ENCODE data around the gene PNMA8A.
"Not testable (repeated sequence)": the region's sequence is repeated elsewhere in the genome, so short reads cannot be mapped to it uniquely, and the experiment has no call there.

PNMA8A gene

GRCh38 chr19:46497773-46498172 is 26.4 kb upstream of the PNMA8A start:
- Histone ChIP-seq H3K4me1 (ENCODE audit: insufficient read depth, low read length, poor library complexity, severe bottlenecking) (no peaks in the 10 kb centered on the region), H3K27me3 (ENCODE audit: insufficient read depth, low read length, poor library complexity, severe bottlenecking) (no peaks in the 10 kb centered on the region), H3K36me3 (ENCODE audit: insufficient read depth, low read length) (no peaks in the 10 kb centered on the region), H3K9me3 (ENCODE audit: insufficient read depth, low read depth, low read length) (no peaks in the 10 kb centered on the region), H3K9ac (ENCODE audit: low read depth, low read length, poor library complexity, severe bottlenecking) (no peak overlapping the region), H3K9me2 (replicated peaks; ENCODE audit: low read depth, low read length) (no peaks in the 10 kb centered on the region), H2AFZ (ENCODE audit: low read length) (no peak overlapping the region), H4K20me1 (ENCODE audit: insufficient read depth, low read length, poor library complexity, severe bottlenecking) (no peaks in the 10 kb centered on the region), H3K4me2 (ENCODE audit: low read depth, low read length, poor library complexity, severe bottlenecking) (no peak overlapping the region), H3K79me2 (ENCODE audit: insufficient read depth, low read length) (no peaks in the 10 kb centered on the region), H3K4me3 (ENCODE audit: low read length, poor library complexity, severe bottlenecking) (no peak overlapping the region), H3F3A (ENCODE audit: low read depth) (no peaks in the 10 kb centered on the region)
- TF ChIP-seq CTCF (conservative IDR thresholded peaks at IDR 0.05; ENCODE audit: low read length) (no peak), EZH2phosphoT487 (IDR thresholded peaks at IDR 0.05; ENCODE audit: borderline replicate concordance) (no peak)

GRCh38 chr19:46496886-46497285 is 25.5 kb upstream of the PNMA8A start:
- not testable (repeated sequence) for H3F3A ChIP-seq (ENCODE audit: low read depth); H2AFZ ChIP-seq (ENCODE audit: low read length); H4K20me1 ChIP-seq (ENCODE audit: insufficient read depth, low read length, poor library complexity, severe bottlenecking); H3K4me3 ChIP-seq (ENCODE audit: low read length, poor library complexity, severe bottlenecking); H3K4me2 ChIP-seq (ENCODE audit: low read depth, low read length, poor library complexity, severe bottlenecking); H3K27me3 ChIP-seq (ENCODE audit: insufficient read depth, low read length, poor library complexity, severe bottlenecking); H3K9me2 ChIP-seq (replicated peaks; ENCODE audit: low read depth, low read length); H3K9me3 ChIP-seq (ENCODE audit: insufficient read depth, low read depth, low read length); H3K4me1 ChIP-seq (ENCODE audit: insufficient read depth, low read length, poor library complexity, severe bottlenecking); H3K36me3 ChIP-seq (ENCODE audit: insufficient read depth, low read length); H3K9ac ChIP-seq (ENCODE audit: low read depth, low read length, poor library complexity, severe bottlenecking); H3K79me2 ChIP-seq (ENCODE audit: insufficient read depth, low read length)

- H4K20me1 ChIP-seq (ENCODE audit: insufficient read depth, low read length, poor library complexity, severe bottlenecking), result no peaks in the 10 kb centered on the region
- no peak overlapping the region for H3K4me3 ChIP-seq (ENCODE audit: low read length, poor library complexity, severe bottlenecking)
- no peaks in the 10 kb centered on the region for H3K9me2 ChIP-seq (replicated peaks; ENCODE audit: low read depth, low read length)
- H3K27me3 ChIP-seq (ENCODE audit: insufficient read depth, low read length, poor library complexity, severe bottlenecking), result no peaks in the 10 kb centered on the region
- no peaks in the 10 kb centered on the region for H3K9me3 ChIP-seq (ENCODE audit: insufficient read depth, low read depth, low read length)
- no peaks in the 10 kb centered on the region for H3F3A ChIP-seq (ENCODE audit: low read depth)
- H3K4me1 ChIP-seq (ENCODE audit: insufficient read depth, low read length, poor library complexity, severe bottlenecking), result no peaks in the 10 kb centered on the region
- no peak overlapping the region for H2AFZ ChIP-seq (ENCODE audit: low read length)
- H3K4me2 ChIP-seq (ENCODE audit: low read depth, low read length, poor library complexity, severe bottlenecking), result no peak overlapping the region
- no peaks in the 10 kb centered on the region for H3K36me3 ChIP-seq (ENCODE audit: insufficient read depth, low read length)
- no peak overlapping the region for H3K9ac ChIP-seq (ENCODE audit: low read depth, low read length, poor library complexity, severe bottlenecking)
- H3K79me2 ChIP-seq (ENCODE audit: insufficient read depth, low read length), result no peaks in the 10 kb centered on the region
- no peak for TF ChIP-seq CTCF (conservative IDR thresholded peaks at IDR 0.05; ENCODE audit: low read length)
- no peak for TF ChIP-seq EZH2phosphoT487 (IDR thresholded peaks at IDR 0.05; ENCODE audit: borderline replicate concordance)
Observed at GRCh38 chr19:46496304-46496703, 24.9 kb upstream of the PNMA8A start.

- Histone ChIP-seq H3K4me2 (ENCODE audit: low read depth, low read length, poor library complexity, severe bottlenecking) (no peak within 1 kb of the TSS), H3K4me3 (ENCODE audit: low read length, poor library complexity, severe bottlenecking) (no peak within 1 kb of the TSS), H3K9ac (ENCODE audit: low read depth, low read length, poor library complexity, severe bottlenecking) (no peak within 1 kb of the TSS)
Observed at GRCh38 chr19:46495786-46496099, 24.4 kb upstream of the PNMA8A start, which contains the start of gene PNMA8B. Gene PNMA8B (minus strand): TSS chr19:46495867. CDS start chr19:46495465, 402 bp downstream.

More at GRCh38 chr19:46495786-46496099, 24.4 kb upstream of the PNMA8A start, which contains the start of gene PNMA8B:
- Histone ChIP-seq H3K36me3 (ENCODE audit: insufficient read depth, low read length) (no peaks in the 10 kb centered on the region), H3K9me3 (ENCODE audit: insufficient read depth, low read depth, low read length) (no peaks in the 10 kb centered on the region), H3F3A (ENCODE audit: low read depth) (no peaks in the 10 kb centered on the region), H3K27me3 (ENCODE audit: insufficient read depth, low read length, poor library complexity, severe bottlenecking) (no peaks in the 10 kb centered on the region), H4K20me1 (ENCODE audit: insufficient read depth, low read length, poor library complexity, severe bottlenecking) (no peaks in the 10 kb centered on the region), H2AFZ (ENCODE audit: low read length) (no peak within 1 kb of the TSS), H3K9me2 (replicated peaks; ENCODE audit: low read depth, low read length) (no peaks in the 10 kb centered on the region), H3K4me1 (ENCODE audit: insufficient read depth, low read length, poor library complexity, severe bottlenecking) (no peaks in the 10 kb centered on the region), H3K79me2 (ENCODE audit: insufficient read depth, low read length) (no peaks in the 10 kb centered on the region)
- TF ChIP-seq EZH2phosphoT487 (IDR thresholded peaks at IDR 0.05; ENCODE audit: borderline replicate concordance) (no peak), CTCF (conservative IDR thresholded peaks at IDR 0.05; ENCODE audit: low read length) (no peak)
